Suprapubic skin (tissue), 4 donors: Measurements from ENCODE around the gene ATOH8.

Experiments
- POLR2A ChIP-seq, 2 donors: fragments of 450-650 bp; IDR thresholded peaks; one replicate each; pipeline ENCODE4 v1.6.1; 2017; ENCODE audit warnings: antibody characterized with exemption in 2 of 2, mild to moderate bottlenecking in 2 of 2, moderate library complexity in 2 of 2
- POLR2AphosphoS5 ChIP-seq, 3 donors: sonication (generic); formaldehyde crosslinking; IDR thresholded peaks; one replicate each; pipeline ENCODE4 v1.6.1; 2017; ENCODE audit warnings: antibody characterized with exemption in 3 of 3
- TF ChIP-seq, protein P1 (sequence below), 2 donors: fragments of 200-600 bp in 1 of 2; fragments of 450-650 bp in 1 of 2; sonication (generic) in 1 of 2; IDR thresholded peaks; one replicate each; pipeline ENCODE4 v1.5.1; 2016 to 2019; ENCODE audit warnings: antibody characterized with exemption in 2 of 2, mild to moderate bottlenecking in 1 of 2, moderate library complexity in 1 of 2

GRCh38 chr2:85781013-85781332 lies 27.2 kb downstream of the ATOH8 start:
- TF ChIP-seq, protein P1, sequence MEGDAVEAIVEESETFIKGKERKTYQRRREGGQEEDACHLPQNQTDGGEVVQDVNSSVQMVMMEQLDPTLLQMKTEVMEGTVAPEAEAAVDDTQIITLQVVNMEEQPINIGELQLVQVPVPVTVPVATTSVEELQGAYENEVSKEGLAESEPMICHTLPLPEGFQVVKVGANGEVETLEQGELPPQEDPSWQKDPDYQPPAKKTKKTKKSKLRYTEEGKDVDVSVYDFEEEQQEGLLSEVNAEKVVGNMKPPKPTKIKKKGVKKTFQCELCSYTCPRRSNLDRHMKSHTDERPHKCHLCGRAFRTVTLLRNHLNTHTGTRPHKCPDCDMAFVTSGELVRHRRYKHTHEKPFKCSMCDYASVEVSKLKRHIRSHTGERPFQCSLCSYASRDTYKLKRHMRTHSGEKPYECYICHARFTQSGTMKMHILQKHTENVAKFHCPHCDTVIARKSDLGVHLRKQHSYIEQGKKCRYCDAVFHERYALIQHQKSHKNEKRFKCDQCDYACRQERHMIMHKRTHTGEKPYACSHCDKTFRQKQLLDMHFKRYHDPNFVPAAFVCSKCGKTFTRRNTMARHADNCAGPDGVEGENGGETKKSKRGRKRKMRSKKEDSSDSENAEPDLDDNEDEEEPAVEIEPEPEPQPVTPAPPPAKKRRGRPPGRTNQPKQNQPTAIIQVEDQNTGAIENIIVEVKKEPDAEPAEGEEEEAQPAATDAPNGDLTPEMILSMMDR (IDR thresholded peaks at IDR 0.05): no peak
- no peak for TF ChIP-seq POLR2AphosphoS5 (IDR thresholded peaks at IDR 0.05)
- TF ChIP-seq POLR2A (IDR thresholded peaks at IDR 0.05): no peak
